DMS53 treated with DMSO at 0.1 percent for 48 hours (cell line): ENCODE data around the gene HOXA4.
A peak's percentile ranks its signal among the peaks of the same experiment; 100 is the strongest.

Source experiments
- DNase-seq: peaks from one replicate; lab custom pipeline; 2025; ENCODE audit not compliant: unreplicated experiment; lab: John Stamatoyannopoulos, UW

HOXA4 gene

GRCh38 chr7:27117887-27118491 lies 12.6 kb downstream of the HOXA4 start:
- DNase-seq: no peak

DNA sequence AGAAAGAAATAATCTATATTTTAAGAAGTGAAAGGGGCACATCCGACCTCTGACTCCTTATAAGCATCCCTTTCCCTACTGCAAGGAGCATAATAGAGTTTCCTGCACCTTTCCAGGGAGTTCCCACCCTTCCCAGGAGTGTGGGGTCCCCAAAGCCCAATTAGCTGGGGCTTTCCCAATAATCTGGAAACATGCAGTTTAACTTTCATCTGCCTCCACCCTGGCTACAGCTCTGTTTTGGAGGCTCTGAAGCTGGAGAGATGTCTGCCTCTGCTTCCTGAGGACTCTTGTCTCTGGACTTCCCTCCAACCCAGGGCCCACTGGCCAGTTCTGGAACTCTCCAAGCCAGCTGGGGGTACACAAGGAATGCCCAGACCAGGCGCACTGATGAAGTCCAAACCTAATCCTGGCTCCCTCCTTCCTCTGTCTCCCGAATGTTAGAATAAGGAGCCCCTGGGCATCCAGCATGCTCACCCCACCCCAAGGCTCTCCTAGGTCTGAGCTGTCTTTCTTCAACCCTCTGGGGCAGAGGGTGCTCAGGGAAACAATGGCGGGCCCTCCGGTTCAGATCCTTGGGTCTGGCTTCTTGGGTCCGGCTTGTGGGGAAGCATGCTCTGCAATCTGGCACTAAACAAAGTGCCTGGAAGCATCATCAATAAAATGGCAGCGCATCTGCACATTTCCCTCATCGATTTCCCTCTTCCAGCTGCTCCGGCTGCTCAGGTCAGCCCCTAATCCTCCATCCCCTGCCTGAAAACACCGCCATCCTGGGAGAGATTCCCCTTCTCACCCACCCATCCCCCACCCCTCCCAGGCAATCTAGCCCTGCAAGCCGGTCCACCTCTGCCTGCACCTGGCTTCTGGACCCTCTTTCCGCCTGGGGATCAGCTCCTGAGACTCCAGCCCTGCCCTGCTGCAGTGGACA lies 13.3 kb downstream of the HOXA4 start:
- DNase-seq: no peak

DNA sequence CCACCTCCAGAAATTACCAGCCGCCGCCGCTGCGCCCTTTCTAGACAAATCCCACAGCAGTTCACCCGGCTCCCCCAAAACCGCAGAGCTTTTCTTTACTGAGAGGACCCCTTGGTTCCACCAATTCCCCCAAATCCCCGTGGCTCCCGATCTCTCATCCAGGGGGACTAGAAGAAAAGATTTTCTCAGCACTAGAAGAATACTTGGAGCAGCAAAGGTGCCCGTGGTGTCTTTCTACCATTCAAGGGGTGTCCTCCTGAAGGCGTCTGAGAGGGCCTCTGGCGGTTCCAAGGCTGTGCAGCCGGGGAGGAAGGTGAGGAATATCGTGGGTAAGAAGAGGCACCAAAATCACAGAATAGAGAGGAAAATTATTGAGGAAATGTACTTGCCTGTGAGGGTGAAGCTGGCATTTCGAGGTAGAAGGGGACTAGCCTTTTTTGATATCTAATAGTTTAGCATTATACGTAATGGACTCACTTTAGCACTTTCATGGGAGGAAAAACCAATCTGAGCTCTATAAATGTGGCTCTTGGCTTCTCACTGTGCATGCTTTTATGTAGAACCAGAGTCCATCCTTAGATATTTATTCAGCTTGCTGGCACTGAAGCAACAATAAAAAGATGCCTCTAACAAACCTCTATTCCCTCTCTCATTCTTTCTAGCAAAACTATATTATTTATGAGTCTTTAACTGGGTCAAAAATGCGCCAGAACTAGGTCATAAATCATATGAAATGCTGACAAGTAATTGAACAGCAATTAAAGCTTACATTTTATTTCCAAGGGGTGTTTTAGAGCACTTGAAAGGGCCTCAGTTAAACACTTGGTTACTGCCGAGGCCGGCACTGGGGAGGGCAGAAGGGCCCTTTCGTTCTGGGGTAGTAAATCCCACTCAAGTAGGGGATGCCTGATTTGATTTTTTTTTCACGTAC lies 14.3 kb downstream of the HOXA4 start:
- no peak for DNase-seq

DNA sequence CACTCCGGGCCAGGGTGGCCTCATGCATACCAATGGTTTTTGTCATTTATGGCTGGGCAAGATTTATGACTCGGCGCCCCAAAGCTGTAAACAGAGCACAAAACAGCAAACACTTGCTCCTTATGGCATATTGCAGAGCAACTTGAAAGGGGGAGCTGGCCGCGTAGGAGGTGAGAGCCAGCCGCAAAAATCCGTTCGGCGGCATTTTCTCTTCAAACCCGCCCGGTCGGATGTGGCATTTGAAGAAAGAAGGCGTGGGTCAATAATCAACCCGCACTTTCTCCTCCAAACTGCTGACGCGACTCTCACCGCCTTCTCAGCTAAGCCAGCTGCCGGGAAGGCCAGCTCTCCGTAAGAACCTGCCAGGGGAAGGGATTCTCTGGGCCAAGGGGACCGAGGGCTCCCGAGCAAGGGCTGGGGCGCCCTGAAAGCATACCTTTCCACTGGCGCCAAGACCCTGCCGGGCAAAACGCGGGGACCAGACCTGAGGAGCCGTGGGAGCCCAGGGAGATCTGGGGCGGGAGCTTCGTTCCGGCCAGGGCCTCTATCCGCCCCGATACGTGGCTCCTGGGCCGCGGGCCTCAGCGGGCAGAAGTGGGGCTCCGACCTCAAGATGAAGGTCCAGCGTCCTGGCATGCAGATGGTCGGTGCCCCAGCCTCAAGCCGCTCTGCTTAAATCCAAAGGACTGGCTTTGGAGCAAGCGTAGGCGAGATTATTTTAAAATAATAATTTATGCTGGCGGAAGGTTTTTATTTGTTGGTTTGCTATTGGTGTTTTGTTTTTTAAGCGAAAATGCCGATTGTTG lies 15.1 kb downstream of the HOXA4 start:
- peak; percentile 18 for DNase-seq

- no peak for DNase-seq
These were observed 15.7 kb downstream of the HOXA4 start for GRCh38 chr7:27114881-27115220.

DNA sequence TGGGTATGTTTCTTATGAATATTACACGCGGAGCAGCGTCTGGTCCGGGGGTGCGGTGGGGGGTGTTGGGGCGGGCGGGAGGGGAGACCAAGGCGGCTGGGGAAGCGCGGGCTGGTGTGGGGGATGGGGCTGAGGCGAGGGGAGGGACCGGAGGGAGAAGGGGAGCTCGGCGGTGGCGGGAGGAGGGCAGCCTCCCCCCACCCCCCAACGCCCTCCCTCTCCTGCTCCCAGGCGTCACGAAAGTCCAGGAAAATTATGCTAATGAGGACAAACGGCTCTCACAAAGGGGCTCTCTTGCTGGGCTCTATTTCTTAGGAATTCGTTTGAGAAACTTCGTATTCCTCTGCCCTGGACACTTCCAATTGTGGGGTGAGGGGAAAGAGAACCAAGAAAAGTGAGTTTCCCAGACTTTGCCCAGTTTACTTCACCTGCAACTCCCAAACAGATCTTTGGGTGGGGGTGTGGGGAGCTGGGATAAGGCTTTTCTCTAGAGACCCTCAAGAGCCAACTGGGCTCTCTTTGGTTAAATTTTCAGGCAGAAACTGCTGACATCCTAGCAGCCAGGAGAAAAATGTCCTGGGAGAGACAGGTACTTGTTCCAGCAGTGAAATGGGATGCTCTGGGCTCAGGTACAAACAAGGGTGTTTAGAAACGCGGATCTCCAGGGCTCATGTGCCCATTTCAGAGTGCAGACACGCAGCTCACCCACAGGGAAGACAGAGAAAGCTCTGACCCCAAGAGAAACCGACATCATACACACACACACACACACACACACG lies 16.4 kb downstream of the HOXA4 start:
- peak; percentile 24 for DNase-seq

GRCh38 chr7:27112955-27113949 lies 17.3 kb downstream of the HOXA4 start:
- DNase-seq: peak; percentile 29

DNA sequence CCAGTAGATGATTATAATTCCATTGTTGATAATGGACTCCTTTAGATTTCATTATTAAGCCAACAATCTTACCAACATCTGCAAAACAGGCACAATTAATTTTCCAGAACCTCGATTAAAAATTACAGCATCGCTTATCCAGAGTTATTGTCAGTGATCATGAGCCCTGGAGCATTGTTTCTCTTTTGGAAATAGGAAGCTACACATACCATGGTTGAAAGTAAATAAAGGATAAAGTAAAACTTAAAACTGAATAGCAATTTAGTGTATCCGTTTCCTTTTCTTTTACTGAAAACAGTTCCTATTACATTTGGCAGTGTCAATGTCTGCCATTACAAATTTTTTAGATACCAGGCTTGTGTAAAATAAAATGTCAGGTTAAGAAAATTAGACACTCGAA lies 18.2 kb downstream of the HOXA4 start:
- no peak for DNase-seq

DNA sequence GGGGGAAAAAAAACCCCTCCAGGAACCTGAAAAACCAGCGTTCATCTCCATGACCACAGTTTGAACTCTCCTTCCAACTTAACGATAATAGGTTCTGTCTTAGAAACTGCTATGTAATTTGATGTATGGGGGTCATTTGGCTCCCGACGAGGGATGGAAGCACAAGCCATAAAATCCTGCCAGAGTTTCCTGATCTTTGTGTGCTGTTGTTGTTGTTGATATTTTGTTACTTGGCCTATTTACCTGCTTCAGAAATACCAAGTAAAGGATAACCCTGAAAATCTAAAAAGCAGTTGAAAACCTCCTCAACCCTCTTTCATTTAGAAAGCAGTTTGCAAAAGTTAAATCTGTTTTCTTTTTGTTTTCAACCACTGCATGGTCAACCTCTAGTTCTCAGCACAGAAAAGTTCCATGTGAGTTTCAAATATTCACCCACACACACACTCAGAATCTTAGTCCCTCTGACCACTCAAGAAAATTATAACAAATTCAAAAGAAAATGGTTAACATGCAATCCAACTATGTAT lies 18.7 kb downstream of the HOXA4 start:
- DNase-seq: no peak

DNA sequence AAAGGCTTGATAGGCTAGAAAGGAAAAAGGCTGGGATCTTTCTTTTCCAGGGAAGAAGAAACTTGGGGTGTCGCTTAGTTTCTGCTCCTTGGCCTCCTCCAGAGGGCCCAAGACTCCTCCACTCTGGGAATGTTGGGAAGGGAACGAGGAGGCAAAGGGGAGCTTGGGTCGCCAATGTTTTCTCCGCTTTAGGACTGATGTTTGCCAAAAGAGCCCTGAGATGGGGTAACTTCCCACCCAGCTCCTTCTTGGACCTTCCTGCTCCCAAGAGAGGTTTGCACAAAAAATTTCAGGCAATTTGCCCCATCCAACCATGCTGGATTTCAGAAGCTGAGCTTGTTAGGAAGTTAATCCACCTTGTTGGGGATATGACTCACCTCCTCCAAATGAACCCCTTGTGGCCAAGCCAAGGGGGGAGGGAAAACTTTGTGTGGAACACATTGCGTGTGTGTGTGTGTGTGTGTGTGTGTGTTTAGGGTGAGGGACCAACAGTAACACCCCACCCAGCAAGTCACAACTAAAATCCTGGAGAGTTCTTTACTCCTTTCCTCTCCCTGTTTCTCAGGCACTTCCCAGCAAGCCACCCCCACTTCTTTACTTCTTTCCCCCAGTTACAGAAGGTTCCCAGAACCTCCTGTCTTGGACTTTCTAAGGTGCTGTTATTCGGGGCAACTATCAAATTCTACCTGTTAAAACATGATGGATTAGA lies 19.4 kb downstream of the HOXA4 start:
- no peak for DNase-seq

- DNase-seq: no peak
These were observed 20.1 kb downstream of the HOXA4 start for GRCh38 chr7:27110186-27111031.

- DNase-seq: no peak
These were observed 20.9 kb downstream of the HOXA4 start for GRCh38 chr7:27109466-27110185.

DNA sequence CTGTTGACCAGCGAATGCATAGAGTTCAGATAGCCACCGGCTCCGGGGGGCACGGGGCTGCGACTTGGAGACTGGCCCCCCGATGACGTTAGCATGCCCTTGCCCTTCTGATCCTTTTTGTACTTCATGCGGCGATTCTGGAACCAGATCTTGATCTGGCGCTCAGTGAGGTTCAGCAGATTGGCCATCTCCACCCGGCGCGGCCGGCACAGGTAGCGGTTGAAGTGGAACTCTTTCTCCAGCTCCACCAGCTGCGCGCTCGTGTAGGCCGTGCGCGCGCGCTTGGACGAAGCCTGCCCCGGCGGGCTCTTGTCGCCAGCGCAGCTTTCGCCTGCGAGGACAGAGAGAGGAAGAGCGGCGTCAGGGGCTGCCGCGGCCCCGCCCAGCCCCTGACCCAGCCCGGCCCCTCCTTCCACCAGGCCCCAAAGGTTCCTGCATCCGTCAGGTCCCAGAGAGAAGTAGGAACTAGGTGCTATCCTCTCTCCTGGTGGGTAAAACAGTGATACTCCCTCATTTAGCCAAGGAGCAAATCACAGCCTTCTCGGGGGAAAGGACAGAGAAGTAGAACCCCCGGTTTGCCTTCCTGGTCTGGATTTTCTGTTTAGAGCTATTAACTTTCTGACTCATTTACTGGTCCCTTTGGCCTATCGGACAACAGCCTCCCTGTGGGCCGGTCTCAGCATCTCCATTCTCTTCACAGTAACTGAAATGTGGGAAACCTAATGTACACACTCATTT lies 22.0 kb downstream of the HOXA4 start:
- peak; percentile 12 for DNase-seq

- DNase-seq: no peak
These were observed 22.9 kb downstream of the HOXA4 start for GRCh38 chr7:27107391-27108381.

DNA sequence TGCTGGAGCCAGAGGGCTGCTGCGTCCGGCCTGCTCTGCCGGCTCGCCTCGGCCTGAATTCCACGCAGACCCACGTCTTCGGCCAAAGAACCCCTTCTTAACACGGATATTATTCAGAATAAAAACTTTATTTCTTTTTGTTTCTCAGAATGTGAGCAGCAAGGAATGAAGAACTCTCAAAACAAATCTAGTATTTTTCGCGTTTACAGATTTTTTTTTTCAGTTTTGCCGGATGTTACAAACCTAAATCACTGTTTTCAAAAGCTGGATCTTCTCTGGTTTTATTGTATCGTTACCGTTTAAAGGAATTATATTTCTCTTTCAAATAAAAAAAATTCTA lies 23.7 kb downstream of the HOXA4 start:
- no peak for DNase-seq
